HG03442 (cell line): ENCODE measurements around the gene ANO6.
"Not testable (repeated sequence)": the region's sequence is repeated elsewhere in the genome, so short reads cannot be mapped to it uniquely, and the experiment has no call there.

Experiments
- ATAC-seq: cut with Tn5 transposase; IDR thresholded peaks from one replicate; pipeline ENCODE4 v1.9.1; 2021; ENCODE audit warnings: mild to moderate bottlenecking, moderate library complexity; ENCODE audit not compliant: unreplicated experiment

Gene ANO6, protein sequence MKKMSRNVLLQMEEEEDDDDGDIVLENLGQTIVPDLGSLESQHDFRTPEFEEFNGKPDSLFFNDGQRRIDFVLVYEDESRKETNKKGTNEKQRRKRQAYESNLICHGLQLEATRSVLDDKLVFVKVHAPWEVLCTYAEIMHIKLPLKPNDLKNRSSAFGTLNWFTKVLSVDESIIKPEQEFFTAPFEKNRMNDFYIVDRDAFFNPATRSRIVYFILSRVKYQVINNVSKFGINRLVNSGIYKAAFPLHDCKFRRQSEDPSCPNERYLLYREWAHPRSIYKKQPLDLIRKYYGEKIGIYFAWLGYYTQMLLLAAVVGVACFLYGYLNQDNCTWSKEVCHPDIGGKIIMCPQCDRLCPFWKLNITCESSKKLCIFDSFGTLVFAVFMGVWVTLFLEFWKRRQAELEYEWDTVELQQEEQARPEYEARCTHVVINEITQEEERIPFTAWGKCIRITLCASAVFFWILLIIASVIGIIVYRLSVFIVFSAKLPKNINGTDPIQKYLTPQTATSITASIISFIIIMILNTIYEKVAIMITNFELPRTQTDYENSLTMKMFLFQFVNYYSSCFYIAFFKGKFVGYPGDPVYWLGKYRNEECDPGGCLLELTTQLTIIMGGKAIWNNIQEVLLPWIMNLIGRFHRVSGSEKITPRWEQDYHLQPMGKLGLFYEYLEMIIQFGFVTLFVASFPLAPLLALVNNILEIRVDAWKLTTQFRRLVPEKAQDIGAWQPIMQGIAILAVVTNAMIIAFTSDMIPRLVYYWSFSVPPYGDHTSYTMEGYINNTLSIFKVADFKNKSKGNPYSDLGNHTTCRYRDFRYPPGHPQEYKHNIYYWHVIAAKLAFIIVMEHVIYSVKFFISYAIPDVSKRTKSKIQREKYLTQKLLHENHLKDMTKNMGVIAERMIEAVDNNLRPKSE

DNA sequence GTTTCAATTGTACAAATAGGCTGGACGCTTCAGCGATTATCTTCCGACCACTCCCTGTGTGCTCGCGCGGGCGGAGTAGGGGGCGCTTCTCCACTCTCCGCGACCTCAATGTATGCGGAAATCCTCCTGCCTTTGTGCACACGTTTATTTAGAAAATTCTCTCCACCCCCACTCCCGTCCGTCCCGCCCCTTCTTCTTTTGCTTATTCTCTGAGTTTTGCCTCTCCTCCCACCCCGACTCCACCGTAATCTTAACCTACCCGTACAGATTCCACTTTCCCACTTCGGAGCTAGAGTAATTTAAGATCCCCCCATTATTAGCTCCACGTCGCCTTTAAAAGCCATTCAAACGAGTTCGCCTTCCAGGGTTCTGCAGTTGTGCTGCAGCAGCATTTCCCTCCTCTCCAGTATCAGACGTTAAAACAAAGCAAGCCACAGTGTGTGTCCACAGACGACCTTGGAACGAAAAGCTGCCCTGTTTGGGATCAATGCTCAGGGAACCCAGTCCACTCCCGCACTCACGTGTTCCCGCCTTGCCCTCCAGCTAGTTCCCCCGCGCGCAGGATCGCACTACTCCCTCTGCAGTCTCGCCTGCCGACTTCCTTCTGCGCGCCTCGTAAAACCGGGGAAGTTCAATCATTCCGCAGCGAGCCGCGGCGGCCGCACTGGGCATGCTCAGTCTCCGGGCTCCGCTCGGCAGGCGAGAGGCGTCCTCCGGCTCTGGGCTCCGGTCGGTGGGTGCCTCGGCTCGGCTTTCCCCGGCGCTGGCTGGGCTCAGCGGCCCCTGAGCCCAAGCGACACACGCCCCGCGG is at the start of gene ANO6:
Gene ANO6 (plus strand): TSS at position 677 of the 811 bp plus-strand sequence. CDS start 227 bp downstream, outside the sequence.
- peak; percentile 65 for ATAC-seq

DNA sequence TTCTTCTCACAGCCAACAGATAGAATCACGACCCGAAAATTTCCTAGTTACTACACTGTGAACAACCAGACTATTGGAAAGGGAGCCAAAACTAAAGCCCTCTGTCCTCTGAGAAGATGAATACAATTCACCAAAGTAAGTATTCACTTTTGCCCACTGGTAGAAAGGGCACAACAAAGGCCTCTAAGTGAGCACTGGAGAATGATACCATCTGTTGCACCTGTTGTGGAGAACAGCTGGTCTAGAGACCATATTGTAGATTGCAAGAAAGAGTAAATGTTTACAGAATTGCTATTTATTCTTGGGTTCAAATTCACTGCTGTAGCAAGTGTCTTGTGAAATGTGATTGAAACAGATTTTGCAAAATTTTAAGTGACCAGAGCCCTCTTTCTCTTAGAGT is 46.9 kb upstream of the ANO6 start:
- ATAC-seq: no peak

- ATAC-seq: peak; percentile 83
These were observed 45.3 kb upstream of the ANO6 start for GRCh38 chr12:45170456-45171042.

DNA sequence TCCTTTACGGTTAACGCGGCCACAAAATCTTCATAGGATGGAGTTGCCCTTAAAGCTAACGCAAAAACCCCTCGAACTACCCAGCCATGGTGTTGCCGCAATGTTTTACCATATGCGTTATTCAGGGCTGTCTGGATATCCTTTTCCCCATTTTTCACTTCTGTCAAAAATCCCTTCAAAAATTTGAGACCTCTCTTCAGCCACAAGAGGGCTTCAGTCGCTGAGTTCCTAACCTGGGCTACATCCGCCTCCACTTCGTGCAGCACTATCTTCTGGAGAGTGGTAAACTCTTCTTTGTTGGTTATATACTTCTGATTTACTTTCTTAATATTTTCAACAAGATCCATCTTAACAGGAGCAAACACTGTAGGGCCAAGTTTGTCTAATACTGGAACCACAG is 42.6 kb upstream of the ANO6 start:
- not testable (repeated sequence) for ATAC-seq

GRCh38 chr12:45174595-45174994 is 41.3 kb upstream of the ANO6 start:
- no peak for ATAC-seq

GRCh38 chr12:45178771-45179170 is 37.1 kb upstream of the ANO6 start:
- ATAC-seq: no peak

DNA sequence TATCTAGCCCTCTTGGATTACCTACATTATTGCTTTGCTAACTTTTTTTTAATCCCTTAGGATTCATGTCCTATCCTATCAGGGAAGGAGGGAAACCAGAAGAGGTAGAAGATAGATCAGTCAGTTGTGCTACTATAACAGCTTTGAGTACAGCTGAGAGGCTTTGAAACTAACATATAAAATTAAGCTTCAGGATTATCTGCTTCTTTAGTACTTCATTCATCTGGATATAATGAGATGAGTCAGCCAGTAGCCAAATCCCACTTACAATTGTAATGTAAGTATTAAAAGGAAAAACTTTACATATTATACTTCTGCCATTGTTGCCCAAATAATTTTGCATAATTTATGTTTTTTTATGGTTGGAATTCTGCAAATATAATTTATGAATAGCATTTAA is 33.4 kb upstream of the ANO6 start:
- no peak for ATAC-seq

DNA sequence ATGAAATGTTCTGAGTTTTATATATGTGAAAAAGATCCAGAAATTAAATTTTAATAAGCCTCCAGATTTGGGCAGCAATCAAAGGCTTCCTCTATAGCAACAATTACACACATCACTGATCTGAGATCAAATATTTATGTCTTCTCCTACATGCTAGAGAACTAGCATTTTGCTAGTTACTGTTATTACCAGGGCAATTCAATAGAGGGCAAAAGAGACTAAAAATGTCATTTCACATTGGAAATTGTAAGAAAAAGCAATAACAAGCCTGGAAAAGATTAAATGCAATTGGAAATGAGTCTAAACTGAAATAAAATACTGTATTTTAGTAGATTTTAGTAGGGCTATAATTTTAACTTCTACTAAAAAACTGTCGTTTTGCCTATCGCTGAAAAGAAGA is 32.6 kb upstream of the ANO6 start:
- ATAC-seq: no peak

DNA sequence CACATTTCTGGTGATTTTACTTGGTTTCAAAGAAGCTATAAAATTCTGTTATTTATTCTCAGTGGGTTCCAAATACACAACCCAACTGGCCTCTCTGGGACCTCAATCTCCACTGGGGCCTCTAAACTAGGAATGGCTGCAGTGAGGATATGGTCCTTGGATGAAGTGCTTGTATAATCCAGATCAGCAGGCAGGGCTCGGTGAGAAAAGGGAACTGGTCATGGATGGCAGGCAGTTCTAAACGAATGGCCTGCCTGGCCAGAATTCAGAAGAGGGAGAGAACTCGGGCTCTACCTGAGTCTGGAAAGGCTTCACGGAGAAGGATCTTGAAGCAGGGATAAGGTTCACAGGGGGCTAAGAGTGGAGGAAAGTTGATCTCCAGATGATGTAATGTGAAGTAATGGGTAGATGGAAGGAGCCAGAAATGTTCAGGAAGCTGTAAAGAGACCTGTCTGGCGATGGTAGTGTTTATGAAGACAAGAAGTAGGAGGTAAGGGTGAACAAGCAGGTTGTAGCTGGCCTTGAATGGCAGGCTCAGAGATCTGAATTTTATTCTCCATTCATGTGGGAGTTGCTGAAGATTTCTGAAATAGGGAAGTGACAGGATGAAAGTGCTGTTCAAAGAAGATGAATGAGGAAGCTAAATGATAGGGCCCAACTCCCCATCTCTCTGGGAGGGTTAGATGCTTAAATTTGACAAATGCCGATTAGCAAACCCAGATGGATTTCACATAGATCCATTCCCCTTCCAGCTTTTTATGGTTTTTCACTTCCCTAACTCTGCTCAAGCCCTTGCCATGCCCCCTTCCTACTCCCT is 31.5 kb upstream of the ANO6 start:
- no peak for ATAC-seq

DNA sequence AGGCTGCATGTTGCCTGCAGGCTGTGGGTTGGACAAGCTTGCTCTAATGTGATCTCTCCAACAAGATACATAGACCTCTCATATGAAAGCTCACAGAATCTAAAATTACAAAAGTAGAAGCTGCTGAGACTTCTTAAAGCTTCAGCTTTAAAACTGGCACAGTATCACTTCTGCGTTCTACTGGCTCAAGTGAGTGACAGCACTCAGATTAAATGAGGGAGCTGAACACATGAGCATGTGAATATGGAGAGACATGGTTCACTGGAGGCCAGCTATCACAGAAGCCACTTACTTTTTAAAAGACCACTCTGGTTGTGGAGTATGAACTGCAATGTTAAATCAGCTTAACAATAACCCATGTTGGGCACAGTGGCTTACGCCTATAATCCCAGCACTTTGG is 29.1 kb upstream of the ANO6 start:
- no peak for ATAC-seq

- no peak for ATAC-seq
These were observed 26.0 kb upstream of the ANO6 start for GRCh38 chr12:45189766-45190403.

DNA sequence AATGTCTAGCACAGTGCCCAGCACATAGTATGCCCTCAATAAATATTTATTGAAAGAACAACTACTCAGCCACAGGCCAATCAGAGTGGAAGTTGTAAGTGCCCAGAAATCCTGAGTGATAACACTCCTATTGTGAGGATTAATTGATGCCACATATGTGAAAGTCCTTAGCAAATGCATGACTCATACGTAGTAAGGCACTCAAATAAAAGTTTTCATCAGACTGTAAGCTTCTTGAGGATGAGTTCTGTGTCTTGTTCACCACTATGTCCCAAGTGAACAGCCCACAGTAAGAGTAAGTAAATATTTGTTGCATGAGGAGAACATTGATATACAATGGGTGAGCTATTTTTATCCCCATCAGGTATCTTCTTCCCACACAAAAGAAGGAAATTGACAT is 24.7 kb upstream of the ANO6 start:
- ATAC-seq: no peak

- no peak for ATAC-seq
These were observed 23.2 kb upstream of the ANO6 start for GRCh38 chr12:45192707-45193106.

DNA sequence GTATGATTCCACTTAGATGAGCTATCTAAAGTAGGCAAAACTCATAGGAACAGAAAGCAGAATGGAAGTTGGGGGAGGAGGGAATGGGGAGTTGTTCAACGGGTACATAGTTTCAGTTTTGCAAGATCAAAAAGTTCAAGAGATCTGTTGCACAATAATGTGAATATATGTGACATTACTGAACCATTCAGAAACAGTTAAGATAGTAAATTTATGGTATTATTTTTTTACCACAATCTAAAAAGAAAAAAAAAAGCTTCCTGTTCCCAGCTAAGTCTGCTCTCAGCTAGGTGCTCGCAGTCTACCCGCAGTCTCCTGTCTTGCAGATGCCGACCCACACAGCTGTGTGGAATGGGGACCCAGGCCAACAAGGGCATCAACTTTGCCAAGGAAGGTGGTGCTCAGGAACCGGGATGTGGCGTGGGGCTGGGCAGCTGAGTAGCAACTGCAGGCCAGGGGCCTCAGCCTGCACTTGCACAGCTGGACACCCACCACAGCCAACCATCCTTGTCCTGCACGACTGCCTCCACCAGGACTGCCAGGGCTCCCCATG is 15.3 kb upstream of the ANO6 start:
- no peak for ATAC-seq

DNA sequence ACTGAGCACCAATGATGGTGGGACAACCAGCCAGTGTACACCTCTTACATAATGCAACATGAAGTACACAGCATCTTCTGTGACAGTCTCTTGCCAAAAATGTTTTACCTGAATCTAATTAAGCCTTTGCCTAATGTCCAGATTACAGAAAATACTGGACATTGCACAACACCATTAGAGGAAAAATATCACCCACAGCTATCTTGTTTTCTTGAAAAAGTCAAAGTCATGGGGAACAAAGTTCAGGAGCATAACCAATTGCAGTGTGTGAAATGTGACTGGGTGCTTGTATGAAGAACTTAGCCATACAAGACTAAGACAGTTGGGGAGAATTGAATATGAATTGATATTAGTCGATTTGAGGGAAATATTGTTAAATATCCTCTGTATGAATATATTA is 12.1 kb upstream of the ANO6 start:
- ATAC-seq: no peak

GRCh38 chr12:45204757-45205156 is 11.1 kb upstream of the ANO6 start:
- ATAC-seq: no peak

- ATAC-seq: peak; percentile 81
These were observed 10.6 kb upstream of the ANO6 start for GRCh38 chr12:45205165-45205825.
